Neural cell (in vitro differentiated cells): ENCODE measurements around the gene SERPINA6. TPM values are rescaled to one million over a fixed set of nuclear protein-coding genes. Genes with fewer than 3 reads are reported as not detected.
"Not testable (repeated sequence)": the region's sequence is repeated elsewhere in the genome, so short reads cannot be mapped to it uniquely, and the experiment has no call there.

Experiments used
- H2AFZ ChIP-seq: fragments of 200-600, 300-800 bp; sonication (generic), shearing (Covaris generic); 2 replicates; pipeline ENCODE4 v1.6.0; 2014; ENCODE audit warnings: low read depth, mild to moderate bottlenecking, antibody characterized with exemption, low read length, moderate library complexity
- H3F3A ChIP-seq: fragments of 200-600 bp; shearing (Covaris generic); 2 replicates; pipeline ENCODE4 v1.6.1; 2016; ENCODE audit warnings: mild to moderate bottlenecking, moderate library complexity, mixed read lengths, antibody characterized with exemption, low read length; ENCODE audit not compliant: insufficient read depth, poor library complexity, severe bottlenecking
- H3K27ac ChIP-seq: fragments of 200-600, 300-800 bp; sonication (generic), shearing (Covaris generic); 2 replicates; pipeline ENCODE4 v1.5.1; 2014; ENCODE audit warnings: mild to moderate bottlenecking, low read length, moderate library complexity
- H3K27me3 ChIP-seq: fragments of 300-800, 200-600 bp; sonication (generic), shearing (Covaris generic); 2 replicates; pipeline ENCODE4 v1.6.0; 2014; ENCODE audit warnings: mild to moderate bottlenecking, low read depth, low read length, moderate library complexity; ENCODE audit not compliant: insufficient read depth
- H3K36me3 ChIP-seq: fragments of 300-800, 200-600 bp; sonication (generic), shearing (Covaris generic); 2 replicates; pipeline ENCODE4 v1.5.1; 2014; ENCODE audit warnings: mild to moderate bottlenecking, antibody characterized with exemption, low read length, moderate library complexity; ENCODE audit not compliant: insufficient read depth
- H3K4me2 ChIP-seq: fragments of 300-800, 200-600 bp; sonication (generic), shearing (Covaris generic); 2 replicates; pipeline ENCODE4 v1.6.0; 2014; ENCODE audit warnings: mild to moderate bottlenecking, low read length
- H3K4me3 ChIP-seq: fragments of 300-800, 200-600 bp; sonication (generic), shearing (Covaris generic); 2 replicates; pipeline ENCODE4 v1.5.1; 2014; ENCODE audit warnings: mild to moderate bottlenecking, low read length, moderate library complexity
- H3K79me2 ChIP-seq: fragments of 200-600 bp; shearing (Covaris generic); replicated peaks from 2 replicates; pipeline ENCODE4 v1.6.0; 2014; ENCODE audit warnings: mild to moderate bottlenecking, low read length, moderate library complexity; ENCODE audit not compliant: insufficient read depth
- H3K9ac ChIP-seq: fragments of 300-800, 200-600 bp; sonication (generic), shearing (Covaris generic); 2 replicates; pipeline ENCODE4 v1.6.1; 2016; ENCODE audit warnings: mild to moderate bottlenecking, low read length, mixed read lengths
- H3K9me2 ChIP-seq: fragments of 200-600 bp; shearing (Covaris generic); 2 replicates; pipeline ENCODE4 v1.6.1; 2016; ENCODE audit warnings: mild to moderate bottlenecking, low read length, mixed read lengths; ENCODE audit not compliant: insufficient read depth
- H3K9me3 ChIP-seq: fragments of 200-600, 300-800 bp; sonication (generic), shearing (Covaris generic); 2 replicates; pipeline ENCODE4 v1.6.1; 2016; ENCODE audit warnings: mild to moderate bottlenecking, mixed run types, low read length, moderate library complexity, mixed read lengths
- H4K20me1 ChIP-seq: fragments of 200-600 bp; shearing (Covaris generic); 2 replicates; pipeline ENCODE4 v1.6.1; 2016; ENCODE audit warnings: mild to moderate bottlenecking, mixed run types; ENCODE audit not compliant: insufficient read depth
- CTCF ChIP-seq: fragments of 450-650 bp; IDR thresholded peaks from 2 replicates; pipeline ENCODE4 v1.5.1; 2014; ENCODE audit warnings: antibody characterized with exemption, mild to moderate bottlenecking, moderate library complexity; ENCODE audit not compliant: poor library complexity, severe bottlenecking
- EP300 ChIP-seq: fragments of 450-650 bp; conservative IDR thresholded peaks from 2 replicates; pipeline ENCODE4 v1.6.1; 2014; ENCODE audit warnings: antibody characterized with exemption, mild to moderate bottlenecking, moderate library complexity; ENCODE audit not compliant: poor library complexity, severe bottlenecking
- EZH2 ChIP-seq: fragments of 200-600, 300-800 bp; shearing (Covaris generic), sonication (generic); IDR thresholded peaks from 2 replicates; pipeline ENCODE4 v1.6.1; 2014; ENCODE audit warnings: antibody characterized with exemption, low read length, borderline replicate concordance, mild to moderate bottlenecking; ENCODE audit not compliant: insufficient read depth, poor library complexity, severe bottlenecking
- MXI1 ChIP-seq: fragments of 450-650 bp; conservative IDR thresholded peaks from 2 replicates; pipeline ENCODE4 v1.6.1; 2014; ENCODE audit warnings: antibody characterized with exemption, mild to moderate bottlenecking; ENCODE audit not compliant: poor library complexity, severe bottlenecking
- POLR2AphosphoS5 ChIP-seq: IDR thresholded peaks from 2 replicates; pipeline ENCODE4 v1.6.1; 2012
- RAD21 ChIP-seq: fragments of 450-650 bp; conservative IDR thresholded peaks from 2 replicates; pipeline ENCODE4 v1.6.1; 2014; ENCODE audit warnings: antibody characterized with exemption, mild to moderate bottlenecking, moderate library complexity
- REST ChIP-seq: IDR thresholded peaks from 2 replicates; pipeline ENCODE4 v1.6.1; 2012; ENCODE audit warnings: borderline replicate concordance
- SMC3 ChIP-seq: fragments of 450-650 bp; conservative IDR thresholded peaks from 2 replicates; pipeline ENCODE4 v1.6.1; 2014; ENCODE audit warnings: antibody characterized with exemption, mild to moderate bottlenecking, moderate library complexity; ENCODE audit not compliant: poor library complexity
- TAF1 ChIP-seq: IDR thresholded peaks from 2 replicates; pipeline ENCODE4 v1.6.1; 2012; ENCODE audit warnings: low read depth
- polyA plus RNA-seq: library from polyadenylated mRNA; depleted of rRNA; stranded (reverse); fragments of >200 nt; gene quantifications from 2 replicates; pipeline ENCODE4 v1.2.3, GENCODE V29; 2014

Gene SERPINA6
- polyA plus RNA-seq, 1 donor from 2014 or later = not detected

GRCh38 chr14:94346065-94346786 lies 23.1 kb upstream of the SERPINA6 start:
- not testable (repeated sequence) for H4K20me1 ChIP-seq, H3K9ac ChIP-seq, H3K4me3 ChIP-seq, H3K9me2 ChIP-seq, H3K79me2 ChIP-seq, H3K9me3 ChIP-seq, H3K27ac ChIP-seq, H3K36me3 ChIP-seq, H3K4me2 ChIP-seq, H3K27me3 ChIP-seq, H3F3A ChIP-seq, H2AFZ ChIP-seq

GRCh38 chr14:94345344-94346064 lies 22.4 kb upstream of the SERPINA6 start:
- no peak overlapping the region for H2AFZ ChIP-seq
- no peaks in the 10 kb centered on the region for H4K20me1 ChIP-seq
- H3K4me2 ChIP-seq = no peak overlapping the region

GRCh38 chr14:94344389-94344788 lies 21.3 kb upstream of the SERPINA6 start:
- H2AFZ ChIP-seq = no peak overlapping the region
- no peak overlapping the region for H3K27ac ChIP-seq
- no peaks in the 10 kb centered on the region for H3K36me3 ChIP-seq
- H3K4me2 ChIP-seq = no peak overlapping the region
- no peaks in the 10 kb centered on the region for H3K79me2 ChIP-seq
- TF ChIP-seq REST (no peak), POLR2AphosphoS5 (no peak), SMC3 (no peak), MXI1 (no peak), EP300 (no peak), EZH2 (no peak), TAF1 (no peak), CTCF (no peak), RAD21 (no peak)
- no peaks in the 10 kb centered on the region for H3F3A ChIP-seq
- H3K9ac ChIP-seq = no peak overlapping the region
- H3K9me3 ChIP-seq = no peaks in the 10 kb centered on the region
- no peaks in the 10 kb centered on the region for H3K9me2 ChIP-seq
- no peaks in the 10 kb centered on the region for H4K20me1 ChIP-seq
- no peaks in the 10 kb centered on the region for H3K27me3 ChIP-seq
- no peak overlapping the region for H3K4me3 ChIP-seq

More at GRCh38 chr14:94345344-94346064, 22.4 kb upstream of the SERPINA6 start:
- Histone ChIP-seq H3K9me2 (no peaks in the 10 kb centered on the region), H3K27ac (no peak overlapping the region), H3K27me3 (no peaks in the 10 kb centered on the region), H3K9me3 (no peaks in the 10 kb centered on the region), H3K9ac (no peak overlapping the region), H3K79me2 (no peaks in the 10 kb centered on the region), H3K4me3 (no peak overlapping the region), H3K36me3 (no peaks in the 10 kb centered on the region), H3F3A (no peaks in the 10 kb centered on the region)
- TF ChIP-seq CTCF (no peak), EZH2 (no peak), RAD21 (no peak), MXI1 (no peak), TAF1 (no peak), EP300 (no peak)
